Kidney epithelial cell (primary cell): ENCODE results near the gene ZBTB46. TPM values are rescaled to one million over a fixed set of nuclear protein-coding genes. Genes with fewer than 3 reads are reported as not detected.

Source experiments
- DNase-seq: peaks from one replicate; pipeline ENCODE4 v3.0.0-alpha.2; 2010; ENCODE audit warnings: low read depth
- H3K27me3 ChIP-seq: 2 replicates; pipeline ENCODE4 v1.6.0; 2011; ENCODE audit warnings: low read length; ENCODE audit not compliant: control insufficient read depth, insufficient read depth
- H3K36me3 ChIP-seq: 2 replicates; pipeline ENCODE4 v1.5.1; 2011; ENCODE audit warnings: low read length; ENCODE audit not compliant: control insufficient read depth, insufficient read depth
- H3K4me3 ChIP-seq: 2 replicates; pipeline ENCODE4 v1.5.1; 2011; ENCODE audit warnings: low read depth, mild to moderate bottlenecking, control low read depth, low read length
- total RNA-seq: library from RNA; depleted of rRNA; stranded (reverse); fragments of >200 nt; gene quantifications from 2 replicates; pipeline ENCODE4 v1.2.3, GENCODE V29; 2015
- TF ChIP-seq, protein P1 (sequence below): IDR thresholded peaks from 2 replicates; pipeline ENCODE4 v1.5.1; 2011; ENCODE audit warnings: mild to moderate bottlenecking, moderate library complexity, low read length, control low read depth, inconsistent platforms; ENCODE audit not compliant: insufficient read depth, poor library complexity, severe bottlenecking

ZBTB46 gene
- total RNA-seq, 1 donor from 2014 or later: 7.8 TPM

DNA sequence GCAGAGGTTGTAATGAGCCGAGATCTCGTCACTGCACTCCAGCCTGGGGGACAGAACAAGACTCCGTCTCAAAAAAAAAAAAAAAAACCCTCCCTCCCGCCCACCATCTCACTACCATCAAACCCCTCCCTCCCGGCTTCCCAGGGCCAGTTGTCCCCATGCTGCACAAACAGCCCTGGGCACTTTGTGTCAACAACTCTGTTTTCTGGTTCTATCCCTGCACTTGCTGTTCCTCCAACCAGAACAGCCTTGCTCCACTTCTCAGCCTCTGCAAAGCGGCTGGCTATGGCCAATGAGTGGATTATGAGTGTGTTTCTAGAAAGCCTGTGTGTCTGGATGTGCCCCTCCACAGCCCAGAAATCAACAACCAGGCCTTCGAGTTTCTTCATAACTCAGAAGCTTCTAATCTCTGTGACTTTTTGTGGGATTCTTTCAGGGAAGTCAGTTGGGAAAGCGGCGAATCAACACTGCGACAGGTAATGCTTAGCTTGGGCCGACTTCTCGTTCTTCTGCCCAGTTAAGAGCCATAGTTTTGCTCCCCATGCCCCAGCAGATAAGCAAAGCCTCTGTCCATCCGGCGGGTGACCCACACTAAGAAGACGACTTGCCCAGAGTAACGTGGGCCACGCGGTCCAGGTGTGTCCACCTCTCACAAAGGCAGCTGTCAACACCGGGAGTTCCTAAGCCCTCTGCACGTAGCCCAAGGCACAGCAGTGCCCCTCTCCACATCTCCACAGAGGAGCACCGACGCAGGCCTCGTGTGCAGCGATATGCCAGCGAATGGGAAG, 5.5 kb downstream of the ZBTB46 start:
- no peaks in the 10 kb centered on the region for H3K36me3 ChIP-seq
- H3K27me3 ChIP-seq: peaks cover 43% of the 10 kb centered on the region
- TF ChIP-seq, protein P1, sequence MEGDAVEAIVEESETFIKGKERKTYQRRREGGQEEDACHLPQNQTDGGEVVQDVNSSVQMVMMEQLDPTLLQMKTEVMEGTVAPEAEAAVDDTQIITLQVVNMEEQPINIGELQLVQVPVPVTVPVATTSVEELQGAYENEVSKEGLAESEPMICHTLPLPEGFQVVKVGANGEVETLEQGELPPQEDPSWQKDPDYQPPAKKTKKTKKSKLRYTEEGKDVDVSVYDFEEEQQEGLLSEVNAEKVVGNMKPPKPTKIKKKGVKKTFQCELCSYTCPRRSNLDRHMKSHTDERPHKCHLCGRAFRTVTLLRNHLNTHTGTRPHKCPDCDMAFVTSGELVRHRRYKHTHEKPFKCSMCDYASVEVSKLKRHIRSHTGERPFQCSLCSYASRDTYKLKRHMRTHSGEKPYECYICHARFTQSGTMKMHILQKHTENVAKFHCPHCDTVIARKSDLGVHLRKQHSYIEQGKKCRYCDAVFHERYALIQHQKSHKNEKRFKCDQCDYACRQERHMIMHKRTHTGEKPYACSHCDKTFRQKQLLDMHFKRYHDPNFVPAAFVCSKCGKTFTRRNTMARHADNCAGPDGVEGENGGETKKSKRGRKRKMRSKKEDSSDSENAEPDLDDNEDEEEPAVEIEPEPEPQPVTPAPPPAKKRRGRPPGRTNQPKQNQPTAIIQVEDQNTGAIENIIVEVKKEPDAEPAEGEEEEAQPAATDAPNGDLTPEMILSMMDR: no peak
- no peak overlapping the region for H3K4me3 ChIP-seq
- DNase-seq: no peak

DNA sequence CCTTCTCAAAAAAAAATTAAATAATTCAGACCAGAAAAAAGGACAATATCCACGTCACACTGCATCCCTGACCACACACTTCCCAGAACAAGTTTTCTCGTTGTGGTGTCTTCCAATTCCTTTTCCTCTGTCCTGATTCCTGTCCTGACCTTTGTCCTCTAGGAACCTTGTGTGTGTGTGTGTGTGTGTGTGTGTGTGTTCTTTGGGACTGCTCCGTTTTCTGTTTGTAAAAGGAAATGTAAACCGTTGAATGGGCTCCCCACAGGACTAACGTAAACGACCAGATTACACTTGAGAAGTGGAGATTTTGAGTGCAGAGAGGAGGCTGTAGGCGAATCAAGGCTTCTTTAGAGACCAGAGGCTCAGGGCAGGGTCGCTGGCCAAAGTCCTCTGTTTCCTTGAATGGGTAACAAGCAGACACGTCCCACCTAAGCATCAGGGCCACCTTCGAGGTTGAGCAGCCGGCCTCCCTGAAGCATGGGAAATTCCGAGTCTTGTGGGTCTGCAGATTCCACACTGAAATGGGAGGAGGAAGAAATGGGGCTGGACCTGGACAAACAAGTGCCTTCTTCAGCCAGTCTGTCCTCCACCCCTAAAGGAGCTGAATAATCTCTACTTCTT, 7.3 kb downstream of the ZBTB46 start:
- DNase-seq: no peak
- peaks cover 30% of the 10 kb centered on the region for H3K27me3 ChIP-seq
- H3K36me3 ChIP-seq: no peaks in the 10 kb centered on the region
- TF ChIP-seq, protein P1: no peak
- no peak overlapping the region for H3K4me3 ChIP-seq

GRCh38 chr20:63822276-63822696, 8.8 kb downstream of the ZBTB46 start:
- Histone ChIP-seq H3K4me3 (no peak overlapping the region), H3K27me3 (peaks cover 21% of the 10 kb centered on the region), H3K36me3 (no peaks in the 10 kb centered on the region)
- DNase-seq: no peak
- TF ChIP-seq, protein P1: no peak

GRCh38 chr20:63821811-63822210, 9.3 kb downstream of the ZBTB46 start:
- no peak for DNase-seq
- TF ChIP-seq, protein P1: no peak
- H3K27me3 ChIP-seq: peaks cover 18% of the 10 kb centered on the region
- H3K4me3 ChIP-seq: no peak overlapping the region
- no peaks in the 10 kb centered on the region for H3K36me3 ChIP-seq

- no peaks in the 10 kb centered on the region for H3K36me3 ChIP-seq
- H3K4me3 ChIP-seq: no peak overlapping the region
- peaks cover 13% of the 10 kb centered on the region for H3K27me3 ChIP-seq
- DNase-seq: no peak
- TF ChIP-seq, protein P1: peak; percentile 21
Measured at GRCh38 chr20:63819224-63819921, 11.7 kb downstream of the ZBTB46 start.
